SK-MEL-5 (cell line): ENCODE results near the gene SPAG9. TPM values are rescaled to one million over a fixed set of nuclear protein-coding genes. Genes with fewer than 3 reads are reported as not detected.
A peak's percentile ranks its signal among the peaks of the same experiment; 100 is the strongest.

ENCODE experiments used
- DNase-seq: peaks from one replicate; pipeline ENCODE4 v3.0.0-alpha.2; 2016; ENCODE audit warnings: low read depth, low spot score
- in situ Hi-C: cut with HindIII; loops from 2 replicates; pipeline ENCODE4 v1.10.0; 2016; ENCODE audit warnings: low sequenced_read_pairs, high pct_unique_total_duplicates, low pct_unique_long_range_greater_than_20kb
- polyA plus RNA-seq, 2 experiments: library from polyadenylated mRNA; depleted of rRNA; stranded (reverse); fragments of >200 nt; gene quantifications; 2 replicates each; pipeline ENCODE4 v1.2.3, GENCODE V29; 2015
- total RNA-seq: library from RNA; depleted of rRNA; stranded (reverse); fragments of >200 nt; shearing (Covaris generic); gene quantifications from 2 replicates; pipeline ENCODE4 v1.2.3, GENCODE V29; 2014; rRNA removed

The SPAG9 gene
- 103 and 109 TPM in 2 replicates for total RNA-seq
- polyA plus RNA-seq (2015; cell fraction: cytosol; rRNA removed): 44.3 and 65.5 TPM in 2 replicates
- polyA plus RNA-seq (2015; cell fraction: nucleus; rRNA removed): 326 and 437 TPM in 2 replicates

DNA sequence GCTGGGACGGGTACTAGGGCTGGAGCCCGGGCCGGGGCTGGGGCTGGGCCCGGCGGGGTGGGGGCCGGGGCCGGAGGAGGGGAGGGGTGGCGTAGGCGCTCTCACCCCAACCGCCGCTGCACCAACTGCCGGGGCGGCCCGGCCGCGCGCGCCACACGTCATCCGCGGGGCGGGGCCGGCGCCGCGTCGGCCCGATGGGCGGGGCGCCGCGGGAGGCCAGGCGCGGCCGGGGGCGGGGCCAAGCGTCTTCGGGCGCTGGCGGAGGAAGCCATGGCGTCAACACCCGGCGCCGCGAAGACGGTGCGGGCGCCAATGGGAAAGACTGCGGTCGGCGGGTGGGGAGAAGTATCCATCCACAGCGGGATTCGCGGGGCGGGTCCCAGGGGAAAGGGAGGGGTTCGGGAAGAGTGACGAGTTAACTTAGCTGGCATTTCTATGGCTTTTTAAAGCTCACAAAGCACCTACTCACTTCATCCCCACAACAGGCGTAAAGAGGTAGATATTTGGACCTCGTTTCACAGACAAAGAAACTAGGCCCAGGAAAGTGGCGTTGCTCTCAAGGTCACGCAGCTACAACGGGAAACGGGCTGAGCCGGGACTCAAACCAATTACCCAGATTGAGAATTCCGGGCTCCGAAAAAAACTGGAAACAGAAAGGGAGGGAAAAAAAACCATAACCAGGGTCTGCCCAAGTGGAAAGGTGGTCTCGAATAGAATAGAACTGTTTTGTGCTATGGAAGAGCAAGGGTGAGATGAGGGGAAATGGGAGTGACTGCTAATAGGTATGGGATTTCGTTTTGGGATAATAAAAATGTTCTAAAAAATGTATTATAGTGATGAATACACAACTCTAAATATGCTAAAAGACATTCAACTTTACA lies at the start of gene SPAG9:
SPAG9 (minus strand) TSS at position 130 of the 881 bp plus-strand sequence. CDS start 212 bp downstream, outside the sequence.
- in situ Hi-C loops: no loop called here
- DNase-seq: peak; percentile 96

DNA sequence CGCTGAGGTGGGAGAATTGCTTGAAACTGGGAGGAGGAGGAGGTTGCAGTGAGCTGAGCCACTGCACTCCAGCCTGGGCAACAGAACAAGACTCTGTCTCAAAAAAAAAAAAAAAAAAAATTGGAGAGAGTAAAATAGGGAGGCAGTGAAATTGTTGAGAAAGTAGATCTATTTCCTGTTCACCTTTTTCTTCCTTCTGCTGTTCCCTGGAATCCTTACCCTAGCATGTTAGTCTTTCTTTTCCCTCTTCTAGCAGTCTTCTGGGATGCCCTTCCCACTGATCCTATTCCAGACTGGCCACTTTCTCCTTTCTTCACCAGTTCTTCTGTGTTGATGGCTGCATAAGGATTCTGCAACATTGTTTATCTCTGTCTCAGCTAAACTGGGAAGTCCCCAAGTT lies 48.7 kb upstream of the SPAG9 start:
- in situ Hi-C loops: no loop called here

GRCh38 chr17:51166987-51167931 lies 46.6 kb upstream of the SPAG9 start:
- DNase-seq: peak; percentile 54
- in situ Hi-C loops: no loop called here

More for the DNA sequence above, 48.7 kb upstream of the SPAG9 start:
- DNase-seq: no peak

- in situ Hi-C loops: no loop called here
- DNase-seq: peak; percentile 89
Measured at GRCh38 chr17:51166198-51166986, 45.7 kb upstream of the SPAG9 start, which contains the start of gene NME2. Gene NME2, plus strand, starts transcription at chr17:51166411. Its CDS starts 420 bp downstream, at chr17:51166831.

DNA sequence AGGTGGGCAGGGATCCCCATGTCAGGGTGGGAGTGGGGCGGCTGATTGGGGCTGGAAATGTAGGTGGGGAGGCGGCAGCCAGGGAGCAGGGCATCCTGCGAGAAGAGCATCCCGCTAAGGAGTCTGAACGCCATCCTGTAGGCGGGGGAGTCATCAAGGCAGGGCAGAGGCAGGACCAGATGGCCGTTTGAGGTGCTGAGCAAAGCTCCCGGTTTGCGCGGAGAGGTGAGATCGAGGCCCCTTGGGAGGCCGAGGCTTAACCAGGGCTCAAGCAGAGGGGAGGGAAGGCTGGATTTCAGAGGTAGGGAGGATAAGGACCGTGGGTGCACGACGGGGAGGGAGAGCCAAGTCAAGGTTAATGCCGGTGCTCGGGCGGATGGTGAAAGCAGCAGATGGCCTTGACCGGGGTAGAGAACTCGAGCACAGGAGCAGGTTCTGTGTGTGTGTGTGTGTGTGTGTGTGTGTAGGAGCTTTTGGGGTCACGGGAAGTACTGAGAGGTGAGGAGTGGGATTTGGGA lies 45.1 kb upstream of the SPAG9 start:
- in situ Hi-C loops: no loop called here
- DNase-seq: no peak

GRCh38 chr17:51164911-51165679 lies 44.4 kb upstream of the SPAG9 start:
- DNase-seq: peak; percentile 20
- in situ Hi-C loops: no loop called here

- DNase-seq: no peak
- in situ Hi-C loops: no loop called here
Measured at GRCh38 chr17:51161541-51161940, 40.9 kb upstream of the SPAG9 start.

DNA sequence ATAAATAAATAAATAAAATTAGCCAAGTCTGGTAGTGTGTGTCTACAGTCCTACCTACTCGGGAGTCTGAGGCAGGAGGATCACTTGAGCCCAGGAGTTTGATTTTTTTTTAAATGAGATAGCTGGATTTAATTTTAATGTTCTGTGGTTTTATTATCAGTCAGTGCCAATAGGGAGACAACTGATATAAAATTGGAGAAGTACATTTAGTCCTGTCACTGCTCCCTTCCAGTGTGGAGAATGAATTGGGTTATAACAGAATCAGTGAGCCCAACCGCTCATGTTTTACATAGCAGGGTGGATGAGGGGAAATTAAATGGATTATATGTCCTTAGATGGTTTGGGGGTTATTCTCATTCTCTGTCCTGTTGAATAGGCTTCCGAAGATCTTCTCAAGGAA lies 38.9 kb upstream of the SPAG9 start:
- DNase-seq: no peak
- in situ Hi-C loops: no loop called here

- DNase-seq: no peak
- in situ Hi-C loops: no loop called here
Measured at GRCh38 chr17:51155416-51155815, 34.7 kb upstream of the SPAG9 start.

DNA sequence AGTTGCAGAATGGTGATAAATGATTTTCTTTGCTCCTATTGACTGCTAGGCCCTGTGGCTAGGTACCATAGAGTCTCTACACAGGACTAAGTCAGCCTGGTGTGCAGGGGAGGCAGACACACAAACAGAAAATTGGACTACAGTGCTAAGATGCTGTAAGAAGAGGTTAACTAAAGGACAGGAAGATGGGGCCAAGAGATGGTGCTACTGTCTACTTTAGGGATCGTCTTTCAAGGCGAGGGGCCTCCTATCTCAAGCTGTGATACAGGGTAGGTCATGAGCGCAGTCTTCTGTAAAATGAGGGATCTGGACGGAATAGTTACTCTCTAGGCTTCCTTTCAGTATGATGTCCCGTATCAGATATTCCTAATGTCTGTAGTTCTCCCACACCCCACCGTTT lies 33.5 kb upstream of the SPAG9 start:
- in situ Hi-C loops: no loop called here
- DNase-seq: no peak

DNA sequence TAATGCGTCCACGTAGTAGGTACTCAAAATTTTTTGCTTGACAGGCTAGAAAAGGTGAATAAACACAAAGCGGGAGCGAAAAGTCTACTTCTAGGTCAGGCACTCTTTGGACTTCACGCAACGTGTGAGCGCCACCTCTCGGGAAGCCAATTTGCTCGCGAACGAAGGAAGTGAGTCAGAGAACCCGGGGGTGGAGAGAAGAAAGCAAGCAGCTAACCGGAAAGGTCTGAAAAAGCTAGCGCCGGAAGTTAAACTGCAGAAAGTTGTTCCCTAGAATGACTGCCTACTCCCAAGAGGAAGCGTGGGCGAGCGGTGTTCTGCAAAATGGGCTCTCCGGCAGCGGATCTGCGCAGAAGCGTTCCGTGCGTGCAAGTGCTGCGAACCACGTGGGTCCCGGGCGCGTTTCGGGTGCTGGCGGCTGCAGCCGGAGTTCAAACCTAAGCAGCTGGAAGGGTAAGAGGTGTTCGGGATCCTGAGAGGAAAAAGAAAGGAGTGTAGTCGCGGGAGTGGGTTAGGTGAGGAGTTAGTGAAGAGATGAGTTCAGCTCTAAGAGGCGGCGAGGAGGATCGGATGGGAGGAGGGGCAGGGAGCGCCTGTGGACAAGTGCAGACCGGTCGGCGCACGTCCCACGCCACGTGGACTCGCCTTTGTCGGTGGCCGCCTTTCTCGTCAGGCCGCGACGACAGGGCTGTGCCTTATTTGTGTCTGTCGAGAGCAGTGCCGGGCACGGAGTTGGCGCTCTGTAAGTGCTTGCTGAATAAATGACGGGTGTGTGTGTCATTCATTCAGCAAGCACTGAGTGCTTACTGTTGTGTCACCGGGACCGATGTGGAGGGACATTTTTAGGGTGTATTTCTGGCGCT lies 32.8 kb upstream of the SPAG9 start, which contains the start of gene NME1:
NME1 (plus strand) TSS at position 350 of the 863 bp plus-strand sequence. CDS start 2,096 bp downstream, outside the sequence.
- DNase-seq: peak; percentile 99
- in situ Hi-C loops: no loop called here

GRCh38 chr17:51152766-51153209 lies 32.1 kb upstream of the SPAG9 start:
- peak; percentile 30 for DNase-seq
- in situ Hi-C loops: no loop called here

- in situ Hi-C loops: no loop called here
- DNase-seq: no peak
Measured at GRCh38 chr17:51150932-51151331, 30.3 kb upstream of the SPAG9 start.

DNA sequence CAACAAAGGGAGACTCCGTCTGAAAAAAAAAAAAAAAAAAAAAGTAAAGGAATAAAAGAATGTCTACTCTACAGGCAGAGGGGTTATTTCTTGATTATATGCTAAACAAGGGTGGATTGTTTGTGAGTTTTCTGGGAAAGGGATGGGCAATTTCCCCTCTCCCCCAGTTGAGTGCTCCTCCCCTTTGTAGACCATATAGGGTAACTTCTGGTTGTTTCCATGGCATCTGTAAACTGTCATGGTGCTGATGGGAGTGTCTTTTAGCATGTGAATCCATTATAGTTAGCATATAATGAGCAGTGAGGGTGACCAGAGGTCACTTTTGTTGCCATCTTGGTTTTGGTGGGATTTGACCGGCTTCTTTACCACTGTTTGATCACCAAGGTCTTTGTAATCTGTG lies 28.5 kb upstream of the SPAG9 start:
- no peak for DNase-seq
- in situ Hi-C loops: no loop called here

DNA sequence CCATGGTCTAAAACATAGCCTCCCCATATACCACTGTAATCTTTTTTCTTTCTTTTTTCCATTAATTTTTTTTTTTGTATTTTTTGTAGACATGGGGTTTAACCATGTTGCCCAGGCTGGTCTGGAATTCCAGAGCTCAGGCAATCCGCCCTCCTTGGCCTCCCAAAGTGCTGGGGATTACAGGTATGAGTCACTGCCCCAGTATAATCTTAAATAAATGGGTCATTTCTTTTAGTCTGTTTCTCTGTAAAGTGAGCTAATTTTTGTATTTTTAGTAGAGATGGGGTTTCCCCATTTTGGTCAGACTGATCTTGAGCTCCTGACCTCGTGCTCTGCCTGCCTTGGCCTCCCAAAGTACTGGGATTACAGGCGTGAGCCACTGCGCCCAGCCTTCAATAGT lies 27.0 kb upstream of the SPAG9 start:
- DNase-seq: no peak
- in situ Hi-C loops: no loop called here
